ENCODE measurements around the gene RPL14. TPM values are rescaled to one million over a fixed set of nuclear protein-coding genes. Genes with fewer than 3 reads are reported as not detected.

RPL14 gene
- total and polyA plus RNA-seq, 10 of the 15 experiments (the other 5 are each of a cell fraction or from before 2014, with no cell fraction given), result 530 to 3,008 (median 1,136) TPM

DNA sequence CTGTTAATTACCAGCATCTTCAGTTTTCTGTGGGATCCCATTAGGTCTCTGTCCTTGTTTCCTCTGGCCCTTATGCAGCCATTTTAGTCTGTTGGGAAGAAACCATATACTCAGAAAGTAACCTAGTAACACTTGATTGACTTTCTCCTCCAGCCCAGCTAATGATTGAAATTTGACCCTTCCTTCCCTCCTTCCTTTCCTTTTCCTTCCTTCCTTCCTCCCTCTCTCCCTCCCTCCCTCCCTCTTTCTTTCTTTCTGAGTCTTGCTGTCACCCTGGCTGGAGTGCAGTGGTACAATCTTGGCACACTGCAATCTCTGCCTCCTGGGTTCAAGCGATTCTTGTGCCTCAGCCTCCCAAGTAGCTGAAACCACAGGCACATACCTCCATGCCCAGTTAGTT is 42.8 kb downstream of the RPL14 start:
- no TSS peak for BruUV-seq (replicated peaks)
- intact Hi-C loops (cut with micrococcal nuclease; ENCODE audit: unreplicated experiment), result no loop called here

GRCh38 chr3:40502034-40502433 is 44.9 kb downstream of the RPL14 start:
- H3K4me1 ChIP-seq (ENCODE audit: control insufficient read depth, insufficient read depth, low read length), result peaks cover 5% of the 10 kb centered on the region; the same call in 1 of the 2 replicates
- no peaks in the 10 kb centered on the region for H3K79me2 ChIP-seq (ENCODE audit: control insufficient read depth, insufficient read depth, low read length)
- WGBS (ENCODE audit: insufficient coverage, insufficient replicate concordance, low lambda C conversion rate, missing lambda C conversion rate), result 67% methylated on average over 2 of the region's 2 CpGs
- ATAC-seq (no peak), DNase-seq (ENCODE audit: low read depth, low spot score) (no peak), FAIRE-seq (no peak)
- no peak overlapping the region for H3K9ac ChIP-seq (ENCODE audit: control insufficient read depth, insufficient read depth, low read length)
- SMC1A ChIA-PET (ENCODE audit: uncharacterized antibody, unreplicated experiment), result no interaction called here
- H3K9me3 ChIP-seq (replicated peaks; ENCODE audit: control insufficient read depth, insufficient read depth, low read length), result no peaks in the 10 kb centered on the region
- no TSS peak for BruUV-seq (replicated peaks)
- TF ChIP-seq IKZF1 (conservative IDR thresholded peaks at IDR 0.05) (no peak), EED (IDR thresholded peaks at IDR 0.05; ENCODE audit: low read depth) (no peak), SREBF2 (IDR thresholded peaks at IDR 0.05; ENCODE audit: low read length) (no peak), MEF2B (IDR thresholded peaks at IDR 0.05; ENCODE audit: partially characterized antibody, poor library complexity, severe bottlenecking) (no peak), ZNF384 (IDR thresholded peaks at IDR 0.05; ENCODE audit: borderline replicate concordance, low read depth, low read length) (no peak), ZNF622 (IDR thresholded peaks at IDR 0.05) (no peak)
- TF ChIP-seq, protein P1, sequence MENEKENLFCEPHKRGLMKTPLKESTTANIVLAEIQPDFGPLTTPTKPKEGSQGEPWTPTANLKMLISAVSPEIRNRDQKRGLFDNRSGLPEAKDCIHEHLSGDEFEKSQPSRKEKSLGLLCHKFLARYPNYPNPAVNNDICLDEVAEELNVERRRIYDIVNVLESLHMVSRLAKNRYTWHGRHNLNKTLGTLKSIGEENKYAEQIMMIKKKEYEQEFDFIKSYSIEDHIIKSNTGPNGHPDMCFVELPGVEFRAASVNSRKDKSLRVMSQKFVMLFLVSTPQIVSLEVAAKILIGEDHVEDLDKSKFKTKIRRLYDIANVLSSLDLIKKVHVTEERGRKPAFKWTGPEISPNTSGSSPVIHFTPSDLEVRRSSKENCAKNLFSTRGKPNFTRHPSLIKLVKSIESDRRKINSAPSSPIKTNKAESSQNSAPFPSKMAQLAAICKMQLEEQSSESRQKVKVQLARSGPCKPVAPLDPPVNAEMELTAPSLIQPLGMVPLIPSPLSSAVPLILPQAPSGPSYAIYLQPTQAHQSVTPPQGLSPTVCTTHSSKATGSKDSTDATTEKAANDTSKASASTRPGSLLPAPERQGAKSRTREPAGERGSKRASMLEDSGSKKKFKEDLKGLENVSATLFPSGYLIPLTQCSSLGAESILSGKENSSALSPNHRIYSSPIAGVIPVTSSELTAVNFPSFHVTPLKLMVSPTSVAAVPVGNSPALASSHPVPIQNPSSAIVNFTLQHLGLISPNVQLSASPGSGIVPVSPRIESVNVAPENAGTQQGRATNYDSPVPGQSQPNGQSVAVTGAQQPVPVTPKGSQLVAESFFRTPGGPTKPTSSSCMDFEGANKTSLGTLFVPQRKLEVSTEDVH (IDR thresholded peaks at IDR 0.05; ENCODE audit: low read depth, partially characterized antibody), result no peak
- intact Hi-C loops (cut with micrococcal nuclease; ENCODE audit: unreplicated experiment) (no loop called here), in situ Hi-C loops (cut with MboI) (no loop called here)
- H3K36me3 ChIP-seq (ENCODE audit: control insufficient read depth in 2 of 2, insufficient read depth in 2 of 2, low read length in 1 of 2), result no peaks in the 10 kb centered on the region
- H3K4me2 ChIP-seq (ENCODE audit: control insufficient read depth, insufficient read depth), result no peak overlapping the region
- no peak overlapping the region for H3K27ac ChIP-seq (ENCODE audit: control insufficient read depth, insufficient read depth)
- RAD21 ChIA-PET (ENCODE audit: unreplicated experiment), result no interaction called here
- H3K27me3 ChIP-seq (replicated peaks in 1 of 2; ENCODE audit: control insufficient read depth in 2 of 2, insufficient read depth in 2 of 2, low read length in 1 of 2), result no peaks in the 10 kb centered on the region
- CTCF ChIA-PET, result no interaction called here
- no peaks in the 10 kb centered on the region for H4K20me1 ChIP-seq (ENCODE audit: control insufficient read depth, insufficient read depth)
- POLR2A ChIA-PET, result no interaction called here
- H2AFZ ChIP-seq (ENCODE audit: control insufficient read depth, low read depth, low read length), result no peak overlapping the region
- no peak overlapping the region for H3K4me3 ChIP-seq

More for the DNA sequence above, 42.8 kb downstream of the RPL14 start:
- RAD21 ChIA-PET (ENCODE audit: unreplicated experiment), result no interaction called here
- DNase-seq (ENCODE audit: low read depth, low spot score) (no peak), ATAC-seq (no peak), FAIRE-seq (no peak)
- Histone ChIP-seq H2AFZ (ENCODE audit: control insufficient read depth, low read depth, low read length) (no peak overlapping the region), H3K36me3 (ENCODE audit: control insufficient read depth in 2 of 2, insufficient read depth in 2 of 2, low read length in 1 of 2) (no peaks in the 10 kb centered on the region), H3K79me2 (ENCODE audit: control insufficient read depth, insufficient read depth, low read length) (no peaks in the 10 kb centered on the region), H3K4me2 (ENCODE audit: control insufficient read depth, insufficient read depth) (no peak overlapping the region), H3K9me3 (replicated peaks; ENCODE audit: control insufficient read depth, insufficient read depth, low read length) (no peaks in the 10 kb centered on the region), H3K27ac (ENCODE audit: control insufficient read depth, insufficient read depth) (no peak overlapping the region), H3K9ac (ENCODE audit: control insufficient read depth, insufficient read depth, low read length) (no peak overlapping the region), H4K20me1 (ENCODE audit: control insufficient read depth, insufficient read depth) (no peaks in the 10 kb centered on the region), H3K4me3 (no peak overlapping the region), H3K4me1 (ENCODE audit: control insufficient read depth, insufficient read depth, low read length) (no peaks in the 10 kb centered on the region), H3K27me3 (replicated peaks in 1 of 2; ENCODE audit: control insufficient read depth in 2 of 2, insufficient read depth in 2 of 2, low read length in 1 of 2) (no peaks in the 10 kb centered on the region)
- CTCF ChIA-PET, result no interaction called here
- 100% methylated on average over 1 of the region's 1 CpG for WGBS (ENCODE audit: insufficient coverage, insufficient replicate concordance, low lambda C conversion rate, missing lambda C conversion rate)
- no peak for TF ChIP-seq HDAC2 (IDR thresholded peaks at IDR 0.05)
- SMC1A ChIA-PET (ENCODE audit: uncharacterized antibody, unreplicated experiment), result interaction anchor here (1.0 kb wide), 1 partner anchor 19 kb away, joined by 3 read pairs; no protein-coding TSS in a partner anchor
- in situ Hi-C loops (cut with MboI), result no loop called here
- POLR2A ChIA-PET, result no interaction called here

Measured in GM12878 (cell line).